Neural crest cell (in vitro differentiated cells): ENCODE results near the gene C1orf159. TPM values are rescaled to one million over a fixed set of nuclear protein-coding genes. Genes with fewer than 3 reads are reported as not detected.

ENCODE experiments used
- DNase-seq: peaks from one replicate; pipeline ENCODE4 v3.0.0; 2021; ENCODE audit warnings: low read depth, mixed read lengths, low spot score
- H3K27ac Mint-ChIP-seq: one replicate; pipeline ENCODE4 v1.8.0; 2021; ENCODE audit warnings: mild to moderate bottlenecking, mixed read lengths; ENCODE audit not compliant: unreplicated experiment
- H3K27me3 Mint-ChIP-seq: 2 replicates; pipeline ENCODE4 v1.8.0; 2021; ENCODE audit warnings: low read depth, mild to moderate bottlenecking, mixed read lengths
- H3K36me3 Mint-ChIP-seq: 2 replicates; pipeline ENCODE4 v1.8.0; 2021; ENCODE audit warnings: low read depth, mild to moderate bottlenecking, mixed read lengths
- H3K4me1 Mint-ChIP-seq: 2 replicates; pipeline ENCODE4 v1.8.0; 2021; ENCODE audit warnings: mixed read lengths
- H3K4me3 Mint-ChIP-seq: one replicate; pipeline ENCODE4 v1.8.0; 2021; ENCODE audit warnings: mild to moderate bottlenecking, mixed read lengths
- H3K9me3 Mint-ChIP-seq: 2 replicates; pipeline ENCODE4 v1.8.0; 2021; ENCODE audit warnings: mixed read lengths
- CTCF ChIP-seq: fragments of 200-600 bp; sonication (generic); conservative IDR thresholded peaks from 2 replicates; pipeline ENCODE4 v1.5.0; 2021; ENCODE audit warnings: antibody characterized with exemption, mild to moderate bottlenecking
- total RNA-seq: library from RNA; stranded (reverse); gene quantifications from 2 replicates; pipeline ENCODE4 v1.2.1, GENCODE V29; 2021

The C1orf159 gene
- total RNA-seq, 1 donor from 2014 or later = 26.1 TPM

- Mint-ChIP-seq H3K9me3 (no peaks in the 10 kb centered on the region), H3K4me3 (no peak overlapping the region), H3K27ac (no peak overlapping the region), H3K4me1 (peaks cover 13% of the 10 kb centered on the region), H3K27me3 (peaks cover 12% of the 10 kb centered on the region), H3K36me3 (peaks cover 3% of the 10 kb centered on the region)
- TF ChIP-seq CTCF = no peak
- no peak for DNase-seq
Observed at GRCh38 chr1:1127551-1128451, 11.9 kb upstream of the C1orf159 start.

- Mint-ChIP-seq H3K27me3 (peaks cover 12% of the 10 kb centered on the region), H3K9me3 (no peaks in the 10 kb centered on the region), H3K4me3 (no peak overlapping the region), H3K4me1 (peaks cover 15% of the 10 kb centered on the region), H3K36me3 (peaks cover 3% of the 10 kb centered on the region), H3K27ac (no peak overlapping the region)
- no peak for DNase-seq
- no peak for TF ChIP-seq CTCF
Observed at GRCh38 chr1:1125945-1126344, 10.1 kb upstream of the C1orf159 start.

- DNase-seq = no peak
- H3K4me3 Mint-ChIP-seq = no peak overlapping the region
- peaks cover 3% of the 10 kb centered on the region for H3K36me3 Mint-ChIP-seq
- no peaks in the 10 kb centered on the region for H3K9me3 Mint-ChIP-seq
- no peak overlapping the region for H3K27ac Mint-ChIP-seq
- peaks cover 15% of the 10 kb centered on the region for H3K4me1 Mint-ChIP-seq
- no peak for TF ChIP-seq CTCF
- peaks cover 12% of the 10 kb centered on the region for H3K27me3 Mint-ChIP-seq
Observed at GRCh38 chr1:1124786-1125642, 9.1 kb upstream of the C1orf159 start.

- Mint-ChIP-seq H3K36me3 (peaks cover 3% of the 10 kb centered on the region), H3K9me3 (no peaks in the 10 kb centered on the region), H3K4me3 (no peak overlapping the region), H3K4me1 (peaks cover 15% of the 10 kb centered on the region), H3K27ac (no peak overlapping the region), H3K27me3 (peaks cover 15% of the 10 kb centered on the region)
- DNase-seq = no peak
- no peak for TF ChIP-seq CTCF
Observed at GRCh38 chr1:1124508-1124785, 8.6 kb upstream of the C1orf159 start.

GRCh38 chr1:1123581-1124507 is 8.0 kb upstream of the C1orf159 start:
- Mint-ChIP-seq H3K4me3 (peak overlapping the region; percentile 70), H3K9me3 (no peaks in the 10 kb centered on the region), H3K27ac (no peak overlapping the region), H3K27me3 (peaks cover 21% of the 10 kb centered on the region), H3K36me3 (peaks cover 3% of the 10 kb centered on the region), H3K4me1 (peaks cover 15% of the 10 kb centered on the region)
- no peak for DNase-seq
- TF ChIP-seq CTCF = no peak
